Measurements from ENCODE around the gene NR1I3.

The NR1I3 gene

DNA sequence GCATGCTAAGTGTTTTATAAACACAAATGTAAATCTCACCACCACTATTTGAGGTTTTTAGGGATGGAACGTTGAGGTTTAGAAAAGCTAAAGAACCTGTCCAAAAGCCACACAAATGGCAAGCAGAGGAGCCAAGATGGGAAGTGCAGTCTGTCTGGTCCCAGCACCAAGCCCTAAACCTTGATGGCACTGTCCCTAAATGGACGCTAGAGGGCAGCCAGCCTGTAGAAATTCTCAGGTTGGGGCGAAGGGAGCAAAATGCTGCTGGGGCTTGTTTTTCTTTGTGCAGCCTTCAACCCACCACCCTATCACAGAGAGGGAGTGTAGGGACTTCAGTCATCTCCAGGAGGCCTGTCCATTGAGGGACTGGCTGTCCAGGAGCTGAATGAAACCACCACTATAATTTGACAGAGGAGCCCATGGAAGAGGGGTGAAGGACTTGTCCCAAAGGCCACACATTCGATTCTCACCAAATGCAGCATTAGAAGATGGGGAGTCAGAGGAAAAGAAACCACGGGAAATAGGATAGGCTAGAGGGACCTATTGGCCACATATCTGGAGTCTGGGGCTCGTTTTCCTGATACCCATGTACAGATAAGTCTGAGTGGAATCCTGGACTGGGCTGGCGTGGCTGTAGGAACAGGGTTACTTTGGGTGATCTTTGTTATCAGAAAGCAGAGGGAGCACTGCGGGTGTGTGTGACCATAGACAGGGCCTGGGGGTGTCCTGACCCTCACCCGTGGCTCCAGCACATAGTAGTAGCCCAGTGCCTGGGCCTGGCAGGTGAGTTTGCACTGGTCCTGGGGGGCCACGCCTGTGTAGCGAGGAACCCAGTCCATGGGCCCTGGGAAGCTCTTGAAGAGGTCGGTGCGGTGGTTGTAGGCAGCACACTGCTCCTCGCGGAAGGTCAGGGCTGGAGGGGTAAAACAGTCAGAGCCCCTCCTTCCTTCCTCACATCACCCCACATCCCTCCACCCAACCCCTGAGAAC lies 45.2 kb downstream of the NR1I3 start:
- DNase-seq: peak; percentile 76

DNA sequence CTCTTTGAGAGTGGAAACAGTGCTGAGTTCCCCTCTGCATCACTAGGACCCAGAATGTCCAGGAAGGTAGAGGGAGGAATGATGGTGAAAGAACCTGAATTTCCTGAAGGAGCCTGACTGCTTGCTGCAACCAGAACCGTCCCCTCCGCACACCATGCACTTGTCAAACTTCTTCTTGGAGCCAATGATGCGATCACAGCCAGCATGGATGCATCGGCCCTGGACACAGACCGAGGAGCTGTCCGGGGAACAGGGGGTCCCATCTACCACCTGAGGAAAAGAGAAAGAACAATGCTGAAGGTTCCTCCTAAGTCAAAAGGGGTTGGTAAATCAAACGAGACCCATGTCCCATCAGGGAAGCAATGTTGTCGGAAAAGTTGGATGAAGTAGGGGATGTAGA lies 46.0 kb downstream of the NR1I3 start:
- DNase-seq: no peak

DNA sequence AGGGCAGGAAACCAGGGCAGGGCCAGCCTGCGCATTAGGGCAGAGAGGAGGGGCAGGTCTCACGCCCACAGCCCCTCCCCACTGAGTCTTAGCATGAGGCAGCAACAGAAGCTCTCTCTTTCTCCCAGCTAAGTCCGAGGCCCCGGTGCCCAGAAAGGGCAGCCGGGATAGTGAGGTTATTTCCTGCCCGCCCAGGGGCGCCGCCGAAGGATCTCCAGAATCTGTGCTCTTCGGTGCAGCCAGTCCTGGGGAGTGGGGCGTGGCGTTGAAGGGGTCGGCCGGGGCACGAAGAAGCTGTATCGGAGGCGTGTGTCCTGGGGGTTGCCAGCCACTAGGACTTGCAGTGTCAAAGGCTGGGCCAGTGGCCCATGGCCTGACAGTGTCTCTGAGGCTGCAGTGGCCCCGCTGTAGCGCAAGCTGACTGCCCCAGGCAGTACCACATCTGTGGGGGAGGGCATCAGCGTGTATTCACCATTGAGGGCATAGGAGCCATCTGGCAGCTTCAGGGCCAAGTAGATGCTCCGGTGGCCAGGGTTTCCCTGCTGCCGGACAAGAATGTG lies 47.0 kb downstream of the NR1I3 start:
- DNase-seq: no peak

DNA sequence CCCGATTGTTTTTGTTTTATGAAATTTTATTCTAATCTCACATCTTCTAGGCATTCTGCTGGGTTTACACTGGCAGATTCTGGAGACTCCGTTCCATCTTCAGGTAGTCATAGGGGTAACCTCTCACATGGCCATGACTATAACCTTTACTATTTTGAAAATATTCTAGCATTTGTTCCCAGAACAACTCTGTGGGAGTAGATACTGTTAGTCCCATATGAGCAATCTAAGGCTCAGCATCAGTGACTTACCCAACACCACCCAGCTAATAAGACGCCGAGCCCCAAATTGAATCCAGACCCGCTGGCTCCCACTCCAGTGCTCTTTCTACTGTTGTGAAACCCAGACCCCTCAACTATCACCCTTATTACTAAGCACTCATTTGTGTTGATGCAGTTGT lies 49.0 kb downstream of the NR1I3 start:
- DNase-seq: no peak

DNA sequence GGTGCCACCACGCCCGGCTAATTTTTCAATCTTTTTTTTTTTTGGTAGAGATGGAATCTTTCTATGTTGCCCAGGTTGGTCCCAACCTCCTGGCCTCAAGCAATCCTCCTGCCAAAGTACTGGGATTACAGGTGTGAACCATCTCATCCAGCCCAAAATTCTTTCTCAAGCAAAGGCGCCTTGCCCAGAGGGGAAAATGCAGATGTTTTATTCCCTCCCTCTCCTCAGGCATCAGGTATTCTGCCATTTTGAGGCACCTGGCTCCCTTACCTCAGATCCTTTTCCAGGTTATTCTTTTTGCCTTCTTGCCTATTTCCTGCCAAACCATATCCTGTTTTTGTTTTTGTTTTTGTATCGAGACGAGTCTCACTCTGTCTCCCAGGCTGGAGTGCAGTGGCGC lies 49.6 kb downstream of the NR1I3 start:
- DNase-seq: no peak

DNA sequence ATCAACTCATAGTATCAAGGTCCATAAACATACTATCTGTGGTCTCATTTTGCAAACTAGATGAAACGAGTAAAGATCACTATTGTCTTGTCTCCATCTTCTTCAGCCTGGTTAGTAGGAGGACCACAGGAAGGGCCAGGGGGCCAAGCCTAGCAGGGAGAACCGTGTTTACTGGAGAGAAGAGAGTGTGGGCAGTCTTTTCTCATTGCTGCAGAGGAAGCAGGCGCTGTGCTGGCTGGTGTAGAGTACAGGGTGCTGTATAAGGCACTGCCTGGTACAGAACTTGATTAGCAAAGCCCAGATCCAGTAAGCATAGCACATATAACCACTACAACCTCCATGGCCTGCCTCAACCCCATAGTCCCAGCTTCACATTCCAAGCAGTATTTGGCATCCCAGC lies 50.7 kb downstream of the NR1I3 start:
- DNase-seq: no peak

DNA sequence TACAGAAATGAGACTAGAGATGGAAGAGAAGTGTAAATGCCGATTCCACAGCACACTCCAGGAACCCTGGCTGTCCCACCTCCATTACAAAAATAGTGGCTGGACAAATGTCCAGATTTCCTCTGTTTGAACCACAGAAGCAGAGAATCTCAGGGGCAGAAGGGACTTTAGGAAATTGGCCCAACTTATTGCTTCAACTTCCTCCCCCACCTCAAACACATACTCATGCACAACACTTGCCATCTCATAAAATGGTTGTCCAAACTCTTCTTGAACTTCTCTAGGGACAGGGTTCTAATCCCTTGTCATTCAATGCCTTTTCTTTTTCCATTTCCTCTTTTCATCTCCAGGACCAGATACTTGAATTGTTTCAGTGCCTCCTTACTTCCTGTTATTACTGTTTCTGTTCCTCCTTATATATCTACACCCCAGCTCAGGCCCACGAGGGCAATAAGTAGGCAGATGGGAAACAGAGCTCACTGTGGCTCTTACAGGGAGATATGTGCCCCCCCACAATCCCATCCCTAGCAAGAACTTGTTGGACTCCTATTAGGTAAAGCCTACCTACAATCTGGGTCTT lies 52.2 kb downstream of the NR1I3 start:
- peak; percentile 38 for DNase-seq

DNA sequence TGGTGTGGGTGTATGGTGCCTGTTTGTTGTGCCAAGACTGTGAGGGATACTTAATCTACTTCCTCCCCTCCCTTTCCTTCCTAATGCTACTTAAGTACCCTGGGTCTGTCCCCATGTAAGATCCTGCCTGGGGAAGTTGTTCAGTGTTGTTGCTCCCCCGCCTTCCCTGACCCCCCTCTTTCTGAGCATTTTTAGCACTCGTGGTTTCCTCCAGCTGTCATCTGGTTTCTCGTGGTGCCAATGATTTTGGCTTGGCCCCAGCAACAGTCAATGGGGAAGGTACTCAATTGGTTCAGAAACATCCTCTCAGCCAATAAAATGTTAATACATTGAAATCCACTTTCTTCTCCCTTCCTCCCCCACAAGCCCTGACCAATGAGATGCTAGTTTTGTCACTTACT lies 52.7 kb downstream of the NR1I3 start:
- peak; percentile 87 for DNase-seq

DNA sequence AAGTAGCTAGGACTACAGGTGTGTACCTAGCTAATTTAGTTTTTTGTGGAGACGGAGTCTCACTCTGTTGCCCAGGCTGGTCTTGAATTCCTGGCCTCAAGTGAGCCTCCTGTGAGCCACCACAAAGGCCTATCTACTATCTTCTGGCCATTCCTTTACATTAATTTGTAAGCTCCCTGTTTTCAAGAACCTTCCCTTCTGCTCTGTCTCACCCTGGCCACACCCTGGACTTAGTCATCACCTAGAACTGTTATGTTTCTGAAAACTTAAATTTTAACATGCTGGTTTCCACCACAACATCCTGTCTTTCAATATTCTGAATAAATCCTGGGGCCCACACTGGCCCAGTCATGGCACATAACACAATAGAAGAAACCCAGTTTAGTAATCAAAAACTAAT lies 55.8 kb downstream of the NR1I3 start:
- peak; percentile 68 for DNase-seq

DNA sequence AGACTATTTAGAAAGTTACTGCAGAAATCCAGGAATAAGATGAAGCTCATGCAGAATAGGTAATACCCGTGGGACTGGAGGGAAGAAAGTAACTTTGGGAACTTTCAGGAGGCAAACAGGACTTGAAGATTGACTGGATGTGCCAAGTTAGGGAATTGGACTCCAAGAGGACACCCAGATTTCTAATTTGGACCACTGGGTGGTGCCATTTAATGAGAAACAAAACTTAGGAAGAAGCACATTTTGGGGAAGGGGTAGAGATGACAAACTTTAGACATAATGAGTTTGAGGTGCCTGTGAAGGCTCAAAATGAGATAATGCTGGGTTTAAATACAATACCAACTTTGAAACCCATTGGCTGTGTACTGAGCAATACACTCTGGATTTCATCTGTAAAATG lies 57.4 kb downstream of the NR1I3 start:
- no peak for DNase-seq

DNA sequence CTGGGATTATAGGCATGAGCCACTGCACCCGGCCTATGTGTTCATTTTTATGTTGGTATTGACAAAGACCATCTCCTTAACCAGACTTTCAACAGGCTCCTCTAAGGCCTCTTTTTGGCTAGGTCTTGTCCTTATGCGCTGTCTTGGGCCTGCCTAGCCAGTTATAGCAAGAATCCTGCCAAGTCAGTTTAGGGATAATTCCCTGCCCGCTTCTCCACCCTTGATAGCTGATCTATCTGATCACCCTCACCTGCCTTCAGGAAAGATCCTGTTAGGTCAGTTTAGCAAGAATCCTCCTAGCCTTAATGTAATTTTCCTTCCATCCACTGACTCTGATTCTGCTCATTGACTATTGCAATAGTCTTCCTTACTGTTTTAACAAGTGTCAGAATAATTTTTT lies 58.3 kb downstream of the NR1I3 start:
- no peak for DNase-seq

All from CD4-positive, alpha-beta T cell treated with Interleukin-15 for 1 hour (primary cell).